HG03342 (cell line): ENCODE results near the gene TUBA3C.
"Not testable (repeated sequence)": the region's sequence is repeated elsewhere in the genome, so short reads cannot be mapped to it uniquely, and the experiment has no call there.

ENCODE experiments used
- ATAC-seq: cut with Tn5 transposase; IDR thresholded peaks from one replicate; pipeline ENCODE4 v1.9.1; 2021; ENCODE audit warnings: mild to moderate bottlenecking, moderate library complexity; ENCODE audit not compliant: unreplicated experiment

The TUBA3C gene

GRCh38 chr13:19181621-19182485, at the start of gene TUBA3C:
TUBA3C (minus strand) TSS chr13:19181824; CDS start chr13:19181747, 77 bp downstream.
- ATAC-seq, result no peak

- ATAC-seq, result not testable (repeated sequence)
Measured at GRCh38 chr13:19207413-19207812, 25.8 kb upstream of the TUBA3C start.

DNA sequence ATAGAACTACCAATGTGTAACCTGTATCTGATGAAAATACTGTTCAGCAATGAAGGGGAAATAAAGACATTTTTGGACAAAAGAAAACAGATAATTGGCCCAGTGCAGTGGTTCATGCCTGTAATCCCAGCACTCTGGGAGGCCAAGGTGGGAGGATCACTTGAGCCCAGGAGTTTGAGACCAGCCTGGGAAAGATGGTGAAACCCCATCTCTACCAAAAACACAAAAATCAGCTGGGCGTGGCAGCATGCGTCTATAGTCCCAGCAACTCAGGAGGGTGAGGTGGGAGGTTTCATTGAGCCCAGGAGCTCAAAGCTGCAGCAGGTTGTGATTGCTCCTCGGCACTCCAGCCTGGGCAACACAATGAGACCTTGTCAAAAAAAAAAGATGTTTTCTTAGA, 11.0 kb upstream of the TUBA3C start:
- ATAC-seq, result not testable (repeated sequence)

- not testable (repeated sequence) for ATAC-seq
Measured at GRCh38 chr13:19189911-19190310, 8.3 kb upstream of the TUBA3C start.

DNA sequence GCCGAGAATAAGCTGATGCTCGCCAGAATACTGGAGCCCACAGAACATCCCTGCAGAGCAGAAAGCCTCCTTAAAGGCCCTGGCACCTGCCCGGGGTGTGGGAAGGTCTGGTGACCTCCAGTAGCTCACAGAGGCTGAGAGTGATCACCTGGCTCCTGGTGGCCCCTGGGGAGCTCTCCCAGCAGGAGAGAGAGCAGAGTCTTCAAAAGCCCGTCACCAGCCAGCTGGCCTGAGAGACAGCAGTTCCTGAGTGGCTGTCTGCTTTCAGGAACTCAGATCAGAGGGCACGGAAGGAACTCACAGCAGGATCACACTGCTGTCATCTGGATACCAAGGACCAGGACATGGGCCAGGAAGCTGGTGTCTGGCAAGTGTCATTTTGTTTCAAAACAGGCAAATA, 7.7 kb upstream of the TUBA3C start:
- ATAC-seq, result not testable (repeated sequence)

DNA sequence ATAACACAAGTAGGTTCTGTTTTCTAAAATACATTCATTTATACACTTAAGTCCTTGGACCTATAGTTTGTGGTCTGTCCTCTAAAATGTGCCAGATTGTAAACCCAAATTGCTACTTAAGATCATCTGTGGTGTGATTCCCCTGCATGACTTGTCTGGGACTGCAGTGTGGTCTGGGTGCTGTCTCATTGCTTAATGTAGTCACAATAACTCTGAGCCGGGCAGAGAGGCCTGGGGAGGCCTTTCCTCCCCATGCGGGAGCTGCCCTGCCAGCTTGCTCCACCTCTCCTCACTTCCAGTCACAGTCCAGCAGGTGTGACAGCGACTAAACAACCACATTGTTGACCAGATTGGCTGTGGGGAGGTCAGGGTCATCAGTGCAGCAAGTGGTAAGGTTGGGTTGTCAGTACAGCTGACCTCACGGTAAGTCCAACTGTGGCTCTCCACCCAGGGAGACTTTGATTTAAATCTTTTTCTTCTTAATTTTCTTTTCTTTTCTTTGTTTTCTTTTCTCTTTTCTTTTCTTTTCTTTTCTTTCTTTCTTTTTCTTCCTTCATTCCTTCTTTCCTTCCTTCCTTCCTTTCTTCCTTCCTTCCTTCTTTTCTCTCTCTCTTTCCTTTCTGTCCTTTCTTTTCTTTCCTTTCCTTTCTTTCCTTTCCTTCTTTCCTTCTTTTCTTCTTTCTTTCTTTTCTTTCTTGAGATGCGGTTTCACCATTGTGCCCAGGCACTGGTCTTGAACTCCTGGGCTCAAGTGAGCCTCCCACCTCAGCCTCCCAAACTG, 4.4 kb upstream of the TUBA3C start:
- ATAC-seq, result no peak

DNA sequence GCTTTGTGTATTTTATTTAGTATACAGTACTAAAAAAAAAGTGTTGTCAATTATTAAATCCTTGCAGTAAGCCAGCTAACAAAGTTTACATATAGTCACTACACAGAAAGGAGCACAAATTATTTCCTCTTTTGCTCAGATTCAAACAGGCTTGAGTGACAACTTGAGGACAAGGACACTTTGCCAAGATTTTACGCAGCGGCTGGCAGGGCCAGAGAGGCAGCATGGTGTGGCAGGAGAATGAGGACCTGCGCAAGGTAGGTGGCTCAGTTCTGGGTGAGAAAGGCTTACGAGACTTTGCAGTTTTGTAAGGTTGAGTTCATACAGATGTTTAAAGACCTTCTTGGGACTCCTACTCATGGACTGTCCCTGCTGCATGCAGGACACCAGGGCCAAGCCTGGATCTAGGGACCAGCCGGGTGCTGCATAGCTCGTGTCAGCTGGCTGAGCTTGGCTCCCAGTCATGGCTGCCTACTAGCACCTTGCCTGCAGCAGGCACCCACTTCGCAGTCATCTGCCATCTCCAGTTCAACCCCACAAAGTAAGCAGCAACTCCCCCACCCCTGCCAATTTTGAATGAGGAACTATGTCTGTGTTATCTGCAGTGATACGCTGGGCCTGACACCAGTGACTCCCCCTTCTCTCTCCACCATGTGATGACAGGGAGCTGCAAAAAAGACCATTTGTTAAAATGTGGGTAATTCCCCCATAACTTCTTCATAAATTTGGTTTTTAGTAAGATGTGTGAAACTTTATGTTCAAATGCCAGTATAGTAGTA, 3.7 kb upstream of the TUBA3C start:
- no peak for ATAC-seq

- no peak for ATAC-seq
Measured at GRCh38 chr13:19184176-19184575, 2.6 kb upstream of the TUBA3C start.

GRCh38 chr13:19183676-19184075, 2.1 kb upstream of the TUBA3C start:
- no peak for ATAC-seq

DNA sequence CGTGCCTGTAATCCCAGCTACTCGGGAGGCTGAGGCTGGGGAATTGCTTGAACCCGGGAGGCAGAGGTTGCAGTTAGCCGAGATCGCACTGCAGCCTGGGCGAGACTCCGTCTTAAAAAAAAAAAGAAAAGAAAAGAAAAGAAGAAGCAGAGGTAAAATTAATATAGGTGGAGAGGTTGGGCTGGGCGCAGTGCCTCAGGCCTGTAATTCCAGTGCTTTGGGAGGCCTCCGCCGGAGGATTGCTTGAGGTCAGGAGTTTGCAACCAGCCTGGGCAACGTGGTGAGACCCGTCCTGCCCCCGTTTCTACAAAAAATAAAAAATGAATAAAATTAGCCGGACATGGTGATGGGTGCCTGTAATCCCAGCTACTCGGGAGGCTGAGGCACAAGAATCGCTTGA, 912 bp upstream of the TUBA3C start:
- ATAC-seq, result no peak

DNA sequence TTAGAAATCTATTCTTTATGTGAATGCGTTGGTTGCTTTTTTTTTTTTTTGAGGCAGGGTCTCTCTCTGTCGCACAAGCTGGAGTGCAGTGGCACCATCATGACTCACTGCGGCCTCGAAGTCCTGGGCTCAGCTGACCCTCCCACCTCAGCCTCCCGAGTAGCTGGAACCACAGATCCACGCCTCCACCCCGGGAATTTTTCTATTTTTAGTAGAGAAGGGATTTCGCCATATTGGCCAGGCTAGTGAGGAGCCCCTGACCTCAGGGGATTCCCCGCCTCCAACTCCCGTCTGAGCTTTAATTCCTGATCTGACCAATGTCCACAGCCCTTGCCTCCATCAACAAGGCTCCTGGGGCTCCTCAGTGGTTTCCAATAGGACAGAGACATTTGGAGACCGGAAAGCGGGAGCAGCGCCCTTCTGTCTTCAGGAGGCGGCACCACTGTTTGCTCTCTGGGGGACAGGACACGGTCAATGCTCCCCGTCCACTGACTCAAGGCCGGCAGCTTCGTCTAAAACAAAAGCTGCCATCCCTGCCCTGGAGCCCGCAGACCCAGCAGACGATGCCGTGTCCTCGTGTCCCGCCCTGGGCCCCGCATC, 503 bp downstream of the TUBA3C start:
- no peak for ATAC-seq

- ATAC-seq, result no peak
Measured at GRCh38 chr13:19179916-19180315, 1.7 kb downstream of the TUBA3C start.

GRCh38 chr13:19178901-19179593, 2.6 kb downstream of the TUBA3C start:
- ATAC-seq, result no peak

GRCh38 chr13:19176981-19177776, 4.4 kb downstream of the TUBA3C start:
- not testable (repeated sequence) for ATAC-seq

GRCh38 chr13:19173752-19174151, 7.9 kb downstream of the TUBA3C start:
- no peak for ATAC-seq

DNA sequence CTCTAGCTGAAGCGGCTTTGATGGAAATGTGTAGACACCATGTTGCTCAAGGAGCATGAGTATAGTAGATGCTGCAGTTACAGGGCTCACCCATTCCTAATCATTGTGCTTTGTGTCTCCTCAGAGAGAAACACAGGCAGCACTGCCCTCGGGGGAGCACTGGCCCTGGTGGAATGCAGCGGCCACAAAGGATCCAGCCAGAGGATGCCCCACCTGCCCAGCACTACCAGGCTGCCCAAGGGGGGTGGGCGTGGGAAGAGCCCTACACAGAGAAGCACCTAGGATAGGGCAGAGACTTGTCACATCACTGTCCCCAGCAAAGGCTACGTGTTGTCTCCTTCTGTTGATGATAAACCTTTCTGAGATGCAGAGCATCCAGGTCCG, 9.0 kb downstream of the TUBA3C start:
- ATAC-seq, result no peak

- ATAC-seq, result no peak
Measured at GRCh38 chr13:19172007-19172646, 9.5 kb downstream of the TUBA3C start.

GRCh38 chr13:19171563-19171962, 10.1 kb downstream of the TUBA3C start:
- no peak for ATAC-seq

DNA sequence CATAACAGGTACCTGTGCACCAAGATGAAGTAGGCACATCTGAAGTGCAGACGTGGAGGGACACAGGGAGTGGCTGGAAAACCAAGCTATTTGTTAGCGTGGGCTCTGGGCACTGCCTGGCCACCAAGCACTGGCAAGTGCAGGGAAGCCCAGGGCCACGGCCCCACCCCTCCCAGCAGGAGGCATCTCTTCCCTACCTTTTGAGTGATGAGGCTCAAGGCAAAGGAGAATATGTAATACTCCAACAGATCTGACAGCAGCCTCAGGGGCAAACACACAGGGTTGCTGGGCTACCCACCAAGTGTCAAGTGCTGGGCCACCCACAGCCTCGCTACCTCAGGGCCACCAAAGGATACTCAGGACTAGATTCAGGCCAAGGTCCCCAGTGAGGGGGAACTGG, 11.6 kb downstream of the TUBA3C start:
- no peak for ATAC-seq
